Uterus (tissue), 2 donors: ENCODE results near the gene DPEP2.

Experiments
- POLR2A ChIP-seq, 2 donors: fragments of 450-650 bp; IDR thresholded peaks; one replicate each; pipeline ENCODE4 v1.6.1; 2016; ENCODE audit warnings: antibody characterized with exemption in 2 of 2, mild to moderate bottlenecking in 1 of 2, moderate library complexity in 1 of 2
- TF ChIP-seq, protein P1 (sequence below), 4 experiments: fragments of 200-600 bp in 2 of 4; fragments of 450-650 bp in 2 of 4; sonication (generic) in 2 of 4; IDR thresholded peaks; one replicate each; pipeline ENCODE4 v1.5.1; 2016 to 2019; ENCODE audit warnings: antibody characterized with exemption in 4 of 4, mild to moderate bottlenecking in 2 of 4, moderate library complexity in 1 of 4

GRCh38 chr16:67945392-67945933, 53.8 kb downstream of the DPEP2 start:
- TF ChIP-seq, protein P1, sequence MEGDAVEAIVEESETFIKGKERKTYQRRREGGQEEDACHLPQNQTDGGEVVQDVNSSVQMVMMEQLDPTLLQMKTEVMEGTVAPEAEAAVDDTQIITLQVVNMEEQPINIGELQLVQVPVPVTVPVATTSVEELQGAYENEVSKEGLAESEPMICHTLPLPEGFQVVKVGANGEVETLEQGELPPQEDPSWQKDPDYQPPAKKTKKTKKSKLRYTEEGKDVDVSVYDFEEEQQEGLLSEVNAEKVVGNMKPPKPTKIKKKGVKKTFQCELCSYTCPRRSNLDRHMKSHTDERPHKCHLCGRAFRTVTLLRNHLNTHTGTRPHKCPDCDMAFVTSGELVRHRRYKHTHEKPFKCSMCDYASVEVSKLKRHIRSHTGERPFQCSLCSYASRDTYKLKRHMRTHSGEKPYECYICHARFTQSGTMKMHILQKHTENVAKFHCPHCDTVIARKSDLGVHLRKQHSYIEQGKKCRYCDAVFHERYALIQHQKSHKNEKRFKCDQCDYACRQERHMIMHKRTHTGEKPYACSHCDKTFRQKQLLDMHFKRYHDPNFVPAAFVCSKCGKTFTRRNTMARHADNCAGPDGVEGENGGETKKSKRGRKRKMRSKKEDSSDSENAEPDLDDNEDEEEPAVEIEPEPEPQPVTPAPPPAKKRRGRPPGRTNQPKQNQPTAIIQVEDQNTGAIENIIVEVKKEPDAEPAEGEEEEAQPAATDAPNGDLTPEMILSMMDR (IDR thresholded peaks at IDR 0.05) = no peak
- no peak for TF ChIP-seq POLR2A (IDR thresholded peaks at IDR 0.05)
